Lung (tissue), 12 donors: ENCODE data around the gene FBXL22. TPM values are rescaled to one million over a fixed set of nuclear protein-coding genes. Genes with fewer than 3 reads are reported as not detected.

ENCODE experiments used
- ATAC-seq: fragments of 200-7000 bp; cut with Tn5 transposase; one replicate; pipeline ENCODE4 v1.9.1; 2020; ENCODE audit warnings: moderate number of reproducible peaks; ENCODE audit not compliant: insufficient read depth, low FRiP score
- DNase-seq, 3 donors: peaks; one replicate each; pipeline ENCODE4 v3.0.0-alpha.2; 2013 to 2017
- H3K27ac ChIP-seq, 2 donors: one replicate each; pipeline ENCODE4 v1.5.1; 2013; ENCODE audit warnings: mild to moderate bottlenecking in 2 of 2, moderate library complexity in 2 of 2, control low read depth in 1 of 2, inconsistent platforms in 1 of 2, low read depth in 1 of 2, low read length in 1 of 2
- H3K27me3 ChIP-seq, 3 donors: one replicate each; pipeline ENCODE4 v1.5.1; 2013; ENCODE audit warnings: low read length in 2 of 3; ENCODE audit not compliant: control insufficient read depth in 3 of 3, insufficient read depth in 3 of 3
- H3K36me3 ChIP-seq, 4 donors: one replicate each; pipeline ENCODE4 v1.5.1; 2013; ENCODE audit warnings: low read length in 4 of 4, mild to moderate bottlenecking in 1 of 4, moderate library complexity in 1 of 4; ENCODE audit not compliant: control insufficient read depth in 4 of 4, insufficient read depth in 4 of 4
- H3K4me1 ChIP-seq, 5 donors: one replicate each; pipeline ENCODE4 v1.5.1; 2013; ENCODE audit warnings: low read length in 5 of 5, mild to moderate bottlenecking in 2 of 5, moderate library complexity in 1 of 5; ENCODE audit not compliant: control insufficient read depth in 5 of 5, insufficient read depth in 5 of 5
- H3K4me3 ChIP-seq: one replicate; pipeline ENCODE4 v1.5.1; 2013; ENCODE audit warnings: mild to moderate bottlenecking, control low read depth, moderate library complexity
- H3K9ac ChIP-seq, 2 donors: one replicate each; pipeline ENCODE4 v1.5.1; 2013; ENCODE audit warnings: low read length in 2 of 2, control low read depth in 1 of 2; ENCODE audit not compliant: insufficient read depth in 1 of 2
- H3K9me3 ChIP-seq, 4 donors: one replicate each; pipeline ENCODE4 v1.5.1; 2013; ENCODE audit warnings: low read length in 3 of 4, mild to moderate bottlenecking in 1 of 4, moderate library complexity in 1 of 4; ENCODE audit not compliant: control insufficient read depth in 4 of 4, insufficient read depth in 3 of 4
- WGBS, 2 donors: extraction: QIAGEN DNeasy Blood & Tissue Kit; methylation state at CpG; one replicate each; pipeline ENCODE4 v1.1.7; 2013; 5-methylcytosine and 5-hydroxymethylcytosine counted together
- polyA plus RNA-seq, 2 donors: library from polyadenylated mRNA; stranded (reverse); fragments of 200-250 nt; gene quantifications; one replicate each; pipeline ENCODE4 v1.2.1, GENCODE V29; 2013
- total RNA-seq, 2 donors: library from RNA; depleted of rRNA in 1 of 2; stranded (reverse); fragments of >200 nt in 1 of 2; gene quantifications; one replicate each; pipeline ENCODE4 v1.2.1, GENCODE V29; 2014 to 2021
- TF ChIP-seq, protein P1 (sequence below): IDR thresholded peaks from 2 replicates; pipeline ENCODE4 v1.5.1; 2012; ENCODE audit warnings: mild to moderate bottlenecking; ENCODE audit errors: control extremely low read depth, extremely low read depth
- donor health status: control.
- donor health status: control.
- donor health status: Bipolar disorder and iron deficiency.
- donor health status: healthy.
- donor health status: DM: yes; HTN: yes; CAD: no.

FBXL22 gene
- total and polyA plus RNA-seq, 4 donors = 0.42 to 2.7 (median 1.6) TPM

- Histone ChIP-seq H3K9me3 (no peaks in the 10 kb centered on the region), H3K4me3 (no peak overlapping the region), H3K27ac (no peak overlapping the region), H3K4me1 (no peaks in the 10 kb centered on the region), H3K36me3 (peaks cover 3 to 12% (median 4%) of the 10 kb centered on the region in 4 donors), H3K9ac (no peak overlapping the region), H3K27me3 (no peaks in the 10 kb centered on the region)
- TF ChIP-seq, protein P1, sequence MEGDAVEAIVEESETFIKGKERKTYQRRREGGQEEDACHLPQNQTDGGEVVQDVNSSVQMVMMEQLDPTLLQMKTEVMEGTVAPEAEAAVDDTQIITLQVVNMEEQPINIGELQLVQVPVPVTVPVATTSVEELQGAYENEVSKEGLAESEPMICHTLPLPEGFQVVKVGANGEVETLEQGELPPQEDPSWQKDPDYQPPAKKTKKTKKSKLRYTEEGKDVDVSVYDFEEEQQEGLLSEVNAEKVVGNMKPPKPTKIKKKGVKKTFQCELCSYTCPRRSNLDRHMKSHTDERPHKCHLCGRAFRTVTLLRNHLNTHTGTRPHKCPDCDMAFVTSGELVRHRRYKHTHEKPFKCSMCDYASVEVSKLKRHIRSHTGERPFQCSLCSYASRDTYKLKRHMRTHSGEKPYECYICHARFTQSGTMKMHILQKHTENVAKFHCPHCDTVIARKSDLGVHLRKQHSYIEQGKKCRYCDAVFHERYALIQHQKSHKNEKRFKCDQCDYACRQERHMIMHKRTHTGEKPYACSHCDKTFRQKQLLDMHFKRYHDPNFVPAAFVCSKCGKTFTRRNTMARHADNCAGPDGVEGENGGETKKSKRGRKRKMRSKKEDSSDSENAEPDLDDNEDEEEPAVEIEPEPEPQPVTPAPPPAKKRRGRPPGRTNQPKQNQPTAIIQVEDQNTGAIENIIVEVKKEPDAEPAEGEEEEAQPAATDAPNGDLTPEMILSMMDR = no peak
- 90 to 93% methylated on average over 2 of the region's 2 CpGs for WGBS, 2 donors
- no peak for DNase-seq
- no peak for ATAC-seq
These were observed 14.3 kb upstream of the FBXL22 start for GRCh38 chr15:63582718-63583426.

- Histone ChIP-seq H3K27me3 (no peaks in the 10 kb centered on the region), H3K4me1 (no peaks in the 10 kb centered on the region), H3K36me3 (peaks cover 19 to 31% (median 27%) of the 10 kb centered on the region in 4 donors), H3K9me3 (no peaks in the 10 kb centered on the region), H3K4me3 (no peak overlapping the region), H3K27ac (no peak overlapping the region), H3K9ac (no peak overlapping the region)
- no peak for DNase-seq
- TF ChIP-seq, protein P1 = no peak
- no peak for ATAC-seq
- WGBS, 2 donors = 97 to 99% methylated on average over 5 of the region's 5 CpGs
These were observed 10.4 kb upstream of the FBXL22 start for GRCh38 chr15:63586790-63587189.

DNA sequence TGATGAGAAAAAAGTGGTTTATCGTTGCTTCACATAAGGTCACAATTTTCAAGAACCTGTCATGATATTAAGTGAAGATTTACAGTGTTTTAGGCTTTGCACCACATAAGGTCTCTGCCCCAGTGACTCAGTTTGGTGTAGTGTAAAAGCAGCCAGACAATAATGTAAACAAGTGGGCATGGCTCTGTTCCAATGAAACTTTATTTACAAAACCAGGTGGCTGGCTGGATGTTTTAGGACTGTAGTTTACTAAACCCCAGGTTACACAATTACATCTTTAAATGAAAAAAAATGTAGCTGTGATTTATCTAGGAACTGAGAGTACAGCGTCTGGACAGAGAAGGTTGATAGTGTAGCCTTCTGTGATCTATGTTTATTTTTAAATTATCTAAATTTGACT, 9.7 kb upstream of the FBXL22 start:
- no peaks in the 10 kb centered on the region for H3K9me3 ChIP-seq
- H3K9ac ChIP-seq = no peak overlapping the region
- DNase-seq (no peak), ATAC-seq (no peak)
- peaks cover 23 to 31% (median 27%) of the 10 kb centered on the region in 4 donors for H3K36me3 ChIP-seq
- H3K27ac ChIP-seq = no peak overlapping the region
- H3K4me1 ChIP-seq = no peaks in the 10 kb centered on the region
- no peaks in the 10 kb centered on the region for H3K27me3 ChIP-seq
- TF ChIP-seq, protein P1 = no peak
- WGBS, 2 donors = 65 to 82% methylated on average over 2 of the region's 2 CpGs
- no peak overlapping the region for H3K4me3 ChIP-seq

GRCh38 chr15:63588826-63589225, 8.4 kb upstream of the FBXL22 start:
- ATAC-seq (no peak), DNase-seq (no peak)
- peaks cover 19 to 31% (median 27%) of the 10 kb centered on the region in 4 donors for H3K36me3 ChIP-seq
- H3K9ac ChIP-seq = no peak overlapping the region
- H3K4me1 ChIP-seq = no peaks in the 10 kb centered on the region
- no peaks in the 10 kb centered on the region for H3K27me3 ChIP-seq
- no peak overlapping the region for H3K27ac ChIP-seq
- no peaks in the 10 kb centered on the region for H3K9me3 ChIP-seq
- no peak overlapping the region for H3K4me3 ChIP-seq
- WGBS, 2 donors = 97 to 99% methylated on average over 6 of the region's 6 CpGs
- TF ChIP-seq, protein P1 = no peak
